Measurements from ENCODE around the gene CHKA.

DNA sequence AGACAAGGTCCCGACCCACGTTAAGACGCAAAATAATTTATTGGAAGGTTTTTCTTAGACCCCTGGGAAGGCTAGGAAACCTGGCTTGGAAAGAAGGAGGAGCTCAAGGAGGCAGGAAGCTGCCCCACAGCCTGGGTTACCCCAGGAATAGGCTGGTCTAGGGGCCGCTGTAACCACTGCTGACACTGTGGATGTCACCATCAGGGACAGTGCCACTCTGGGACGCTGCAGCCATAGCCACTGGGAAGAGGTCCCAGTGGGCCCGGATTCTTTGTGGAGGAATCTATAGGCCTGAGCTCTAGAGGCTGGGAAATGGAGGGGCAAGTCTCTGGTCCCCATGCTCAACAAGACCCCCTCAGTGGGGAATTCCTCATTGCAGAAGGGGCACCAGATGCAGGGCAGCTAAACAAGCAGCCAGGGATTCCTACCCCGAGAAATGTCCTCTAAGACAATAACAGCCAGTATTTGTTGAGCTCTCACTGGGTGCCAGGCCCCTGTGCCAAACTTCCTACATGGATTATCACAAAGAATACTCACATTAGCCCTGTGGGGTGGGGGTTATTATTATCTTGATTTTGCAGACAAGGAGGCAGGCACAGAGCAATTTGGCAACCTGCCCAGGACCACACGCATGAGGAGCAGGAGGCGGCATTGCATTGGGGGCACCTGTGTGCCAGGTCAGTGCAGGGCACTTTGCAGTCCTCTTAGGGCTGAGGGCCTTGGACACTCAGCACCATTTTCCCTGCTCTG, 19.5 kb upstream of the CHKA start:
- TF ChIP-seq POLR2AphosphoS5 (IDR thresholded peaks at IDR 0.05; ENCODE audit: borderline replicate concordance, low read depth, low read length) (no peak), EZH2 (IDR thresholded peaks at IDR 0.05) (no peak), FOXP2 (optimal IDR thresholded peaks at IDR 0.05; ENCODE audit: control extremely low read depth, extremely low read length, insufficient read depth) (no peak)

All from SK-N-MC (cell line).